Stimulated activated CD8-positive, alpha-beta memory T cell treated with anti-CD3 and anti-CD28 coated beads, Interleukin-4, amount 100 ng/mL, for 4 hours (primary cell): ENCODE measurements around the gene PKN1.

ENCODE experiments used
- DNase-seq, 2 donors: peaks; one replicate each; pipeline ENCODE4 v3.0.0-alpha.2; 2020; ENCODE audit warnings: low read depth in 2 of 2, low spot score in 1 of 2

The PKN1 gene

DNA sequence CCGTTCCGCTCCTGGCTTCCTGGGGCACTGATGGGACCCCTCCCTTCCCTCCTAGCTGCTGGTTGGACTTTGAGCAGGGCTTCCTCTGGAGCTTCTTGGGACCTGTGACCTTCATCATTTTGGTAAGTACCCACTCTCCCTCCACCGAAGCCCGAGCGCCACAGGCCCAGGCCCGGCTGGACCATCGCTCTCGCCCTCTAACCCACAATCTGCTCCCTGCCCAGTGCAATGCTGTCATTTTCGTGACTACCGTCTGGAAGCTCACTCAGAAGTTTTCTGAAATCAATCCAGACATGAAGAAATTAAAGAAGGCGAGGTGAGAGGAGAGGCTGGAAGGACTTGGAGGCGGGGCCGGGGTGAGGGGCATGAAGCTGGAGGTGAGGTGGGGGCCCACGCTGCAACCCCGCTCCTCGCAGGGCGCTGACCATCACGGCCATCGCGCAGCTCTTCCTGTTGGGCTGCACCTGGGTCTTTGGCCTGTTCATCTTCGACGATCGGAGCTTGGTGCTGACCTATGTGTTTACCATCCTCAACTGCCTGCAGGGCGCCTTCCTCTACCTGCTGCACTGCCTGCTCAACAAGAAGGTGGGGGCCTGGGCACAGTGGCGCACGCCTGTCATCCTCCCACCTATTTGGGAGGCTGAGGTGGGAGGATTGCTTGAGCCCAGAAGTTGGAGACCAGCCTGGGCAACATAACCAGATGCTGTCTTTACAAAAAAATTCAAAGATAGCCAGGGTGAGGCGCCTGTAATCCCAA, 26.3 kb upstream of the PKN1 start:
- no peak for DNase-seq

DNA sequence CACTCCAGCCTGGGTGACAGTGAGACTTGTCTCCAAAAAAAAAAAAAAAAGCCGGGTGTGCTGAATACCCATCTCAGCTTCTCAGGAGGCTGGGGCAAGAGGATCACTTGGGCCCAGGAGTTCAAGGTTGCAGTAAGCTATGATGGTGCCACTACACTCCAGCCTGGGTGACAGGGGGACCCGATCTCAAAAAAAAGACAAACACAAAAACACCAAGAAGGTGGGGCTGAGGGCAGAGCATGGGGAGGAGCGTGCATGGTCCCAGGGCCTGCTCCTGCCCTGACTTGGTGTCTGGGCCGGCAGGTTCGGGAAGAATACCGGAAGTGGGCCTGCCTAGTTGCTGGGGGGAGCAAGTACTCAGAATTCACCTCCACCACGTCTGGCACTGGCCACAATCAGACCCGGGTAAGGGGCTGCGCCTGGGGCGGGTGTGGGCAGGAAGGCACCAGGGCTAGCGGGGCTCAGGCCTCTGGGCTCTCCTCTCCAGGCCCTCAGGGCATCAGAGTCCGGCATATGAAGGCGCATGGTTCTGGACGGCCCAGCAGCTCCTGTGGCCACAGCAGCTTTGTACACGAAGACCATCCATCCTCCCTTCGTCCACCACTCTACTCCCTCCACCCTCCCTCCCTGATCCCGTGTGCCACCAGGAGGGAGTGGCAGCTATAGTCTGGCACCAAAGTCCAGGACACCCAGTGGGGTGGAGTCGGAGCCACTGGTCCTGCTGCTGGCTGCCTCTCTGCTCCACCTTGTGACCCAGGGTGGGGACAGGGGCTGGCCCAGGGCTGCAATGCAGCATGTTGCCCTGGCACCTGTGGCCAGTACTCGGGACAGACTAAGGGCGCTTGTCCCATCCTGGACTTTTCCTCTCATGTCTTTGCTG, 25.3 kb upstream of the PKN1 start:
- DNase-seq, result no peak

DNA sequence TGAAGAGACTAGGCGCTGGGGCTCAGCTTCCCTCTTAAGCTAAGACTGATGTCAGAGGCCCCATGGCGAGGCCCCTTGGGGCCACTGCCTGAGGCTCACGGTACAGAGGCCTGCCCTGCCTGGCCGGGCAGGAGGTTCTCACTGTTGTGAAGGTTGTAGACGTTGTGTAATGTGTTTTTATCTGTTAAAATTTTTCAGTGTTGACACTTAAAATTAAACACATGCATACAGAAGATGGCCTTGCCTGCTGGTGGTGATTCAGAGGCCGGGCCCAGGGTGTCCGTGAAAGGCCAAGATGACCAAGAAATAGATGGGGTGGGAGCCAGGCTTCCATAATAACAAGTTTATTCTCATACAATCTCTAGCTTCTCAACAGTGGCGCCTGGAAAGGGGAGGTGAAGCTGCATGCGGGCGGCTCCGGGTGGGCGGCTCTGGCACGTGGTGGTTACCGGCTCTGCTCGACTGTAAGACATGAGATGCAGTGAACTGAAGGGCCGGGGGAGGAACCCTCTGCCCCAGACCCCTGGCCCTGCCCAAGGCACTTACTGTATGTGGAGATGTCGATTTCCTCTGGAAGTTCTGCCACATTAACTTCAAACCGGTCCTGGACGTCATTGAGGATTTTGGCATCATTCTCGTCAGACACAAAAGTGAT, 24.5 kb upstream of the PKN1 start:
- no peak for DNase-seq

DNA sequence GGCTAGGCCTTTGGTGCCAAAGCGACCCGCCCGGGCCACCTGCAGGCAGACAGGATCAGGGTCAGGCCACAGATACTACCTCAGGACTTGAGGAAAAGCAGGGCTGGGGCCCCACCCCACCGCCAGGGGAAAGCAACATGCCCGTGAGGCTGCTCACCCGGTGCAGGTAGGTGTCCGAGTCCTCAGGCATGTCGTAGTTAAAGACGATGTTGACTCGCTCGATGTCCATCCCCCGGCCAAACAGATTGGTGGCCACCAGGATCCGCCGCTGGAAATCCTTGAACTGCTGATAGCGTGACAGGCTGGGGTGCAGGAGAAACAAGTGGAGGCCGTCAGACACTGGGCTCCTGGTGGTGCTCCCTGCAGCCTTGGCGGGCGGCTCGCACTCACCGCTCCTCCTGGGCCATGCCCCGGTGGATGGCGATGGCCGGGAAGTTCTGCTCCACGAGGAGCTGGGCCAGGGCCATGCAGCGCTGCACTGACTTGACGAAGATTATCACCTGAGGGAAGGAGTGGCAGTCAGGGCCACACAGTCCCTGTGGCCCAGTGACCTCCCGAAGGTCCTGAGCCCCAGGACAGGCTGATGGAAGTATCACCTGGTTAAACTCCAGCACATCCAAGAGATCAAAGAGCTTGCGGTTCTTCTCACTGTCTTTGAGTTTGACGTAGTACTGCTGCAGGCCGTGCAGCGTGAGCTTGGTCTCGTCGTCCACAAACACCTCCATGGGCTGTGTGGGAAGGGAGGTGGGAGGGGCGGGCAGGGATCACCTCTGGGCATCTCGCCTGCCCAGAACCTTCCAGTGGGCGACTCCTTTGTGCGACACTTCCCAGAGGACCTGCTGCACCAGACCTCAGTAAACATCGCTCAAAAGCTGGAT, 23.7 kb upstream of the PKN1 start:
- no peak for DNase-seq

DNA sequence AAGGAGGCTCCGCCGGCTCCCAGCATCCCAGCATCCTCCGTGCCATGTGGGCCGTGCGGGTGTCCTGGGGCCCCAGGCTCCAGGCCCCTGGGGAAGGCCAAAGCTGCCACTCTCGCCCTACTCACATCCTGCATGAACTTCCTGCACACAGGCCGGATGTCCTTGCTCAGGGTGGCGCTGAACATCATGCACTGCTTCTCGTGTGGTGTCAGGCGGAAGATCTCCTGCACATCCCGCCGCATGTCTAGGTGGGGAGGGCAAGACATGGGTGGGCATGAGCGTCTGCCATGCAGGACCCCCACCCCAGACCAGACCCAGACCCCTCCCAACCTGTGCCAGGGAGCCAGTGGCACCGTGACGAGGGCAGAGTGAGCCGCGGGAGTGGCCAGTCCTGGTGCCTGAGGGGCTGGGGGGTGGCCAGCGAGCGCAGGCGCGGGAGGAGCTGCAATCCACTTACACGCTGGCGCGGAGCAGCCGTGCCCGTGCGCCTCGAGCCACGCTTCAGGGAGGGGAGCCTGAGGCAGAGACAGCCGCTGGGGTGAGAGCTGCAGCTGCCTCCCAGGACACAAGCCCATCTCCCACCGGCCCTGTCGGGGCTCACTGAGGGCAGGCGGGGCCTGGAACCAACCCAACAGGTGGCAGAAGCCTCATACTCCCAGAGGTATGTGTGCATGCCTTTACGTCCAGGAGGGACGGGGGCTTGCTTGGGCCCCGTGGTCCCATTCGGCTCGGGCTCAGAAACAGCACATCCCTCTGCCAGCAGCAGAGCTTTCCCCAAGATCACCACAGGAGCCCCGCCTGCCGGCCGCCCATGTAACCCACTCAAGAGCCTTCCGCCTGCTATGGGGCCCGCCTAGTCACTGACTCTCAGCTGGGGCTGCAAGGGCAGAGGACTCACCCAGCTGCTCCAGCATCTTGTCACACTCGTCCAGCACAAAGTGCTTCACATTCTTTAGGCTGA, 22.7 kb upstream of the PKN1 start:
- DNase-seq, result no peak

DNA sequence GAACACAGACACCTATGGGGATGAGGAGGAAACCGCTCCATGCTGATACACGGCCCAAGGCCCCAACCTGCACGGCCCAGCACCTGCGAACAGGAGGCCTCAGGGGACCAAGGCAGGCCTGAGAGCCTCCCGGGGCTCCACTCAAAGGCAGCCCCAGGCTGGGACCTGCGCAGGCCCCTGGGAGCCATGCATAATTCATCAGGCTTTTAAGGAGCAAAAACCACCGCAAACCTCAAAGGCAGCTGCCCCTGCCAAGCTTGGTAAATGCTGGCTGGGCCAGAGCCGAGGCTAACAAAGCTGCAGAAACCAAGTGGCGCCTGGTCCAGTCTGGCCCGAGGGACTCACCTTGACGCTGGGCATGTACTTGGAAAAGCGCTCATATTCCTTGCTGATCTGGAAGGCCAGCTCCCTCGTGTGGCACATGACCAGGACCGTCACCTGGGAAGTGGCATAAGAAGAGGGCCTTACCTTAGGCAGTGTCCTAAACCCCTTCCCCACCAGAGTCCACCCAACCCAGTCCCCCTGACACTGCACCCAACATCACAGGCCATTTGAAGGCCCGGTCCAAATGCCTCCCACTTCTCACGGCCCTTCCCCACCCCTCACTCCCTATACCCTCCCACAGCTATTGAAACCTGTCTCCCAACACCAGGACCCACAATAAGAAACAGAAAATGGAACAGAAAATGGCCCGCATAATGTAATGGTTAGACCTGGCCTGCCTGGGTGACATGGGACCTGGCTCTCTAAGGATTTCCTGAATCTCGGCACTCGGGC, 21.8 kb upstream of the PKN1 start:
- DNase-seq, result no peak

DNA sequence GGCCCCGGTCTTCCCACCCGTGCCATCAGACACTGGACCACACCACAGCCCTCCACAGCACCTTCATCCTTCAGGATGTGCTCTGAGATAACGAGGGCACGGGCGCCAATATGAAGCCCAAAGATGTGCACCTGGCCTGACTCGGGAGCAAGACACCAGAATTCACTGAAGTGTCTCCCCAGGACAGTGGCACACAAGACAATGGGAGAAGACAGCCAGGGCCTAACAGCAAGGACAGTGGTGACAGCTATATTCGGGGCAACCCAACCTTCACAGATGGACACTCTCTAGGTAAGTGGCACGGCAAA, 21.2 kb upstream of the PKN1 start:
- no peak for DNase-seq

DNA sequence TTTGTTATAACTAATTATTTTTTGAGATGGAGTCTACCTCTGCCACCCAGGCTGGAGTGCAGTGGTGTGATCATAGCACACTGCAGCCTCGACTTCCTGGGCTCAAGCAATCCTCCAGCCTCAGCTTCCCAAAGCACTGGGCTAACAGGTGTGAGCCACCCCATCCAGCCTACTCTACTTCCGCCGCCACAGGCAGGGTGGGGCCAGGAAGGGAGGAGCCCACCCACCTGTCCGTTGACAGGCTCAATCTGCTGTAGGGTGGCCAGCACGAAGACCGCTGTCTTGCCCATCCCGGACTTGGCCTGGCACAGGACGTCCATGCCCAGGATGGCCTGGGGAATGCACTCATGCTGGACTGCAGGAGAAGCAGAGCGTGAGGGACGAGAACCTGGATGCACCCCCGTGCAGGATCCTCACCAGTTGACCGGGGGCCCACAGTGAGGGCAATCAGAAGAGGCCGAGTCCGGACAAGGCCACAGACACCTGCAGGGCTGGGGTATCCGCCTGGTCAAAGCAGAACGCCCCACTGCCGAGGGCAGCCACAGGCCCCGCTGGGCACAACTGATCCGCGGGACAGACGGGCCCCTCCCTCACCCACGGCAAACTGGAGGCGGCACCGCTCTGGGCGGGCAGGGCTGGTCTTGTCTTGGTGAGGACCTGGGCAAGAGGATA, 20.6 kb upstream of the PKN1 start:
- no peak for DNase-seq

DNA sequence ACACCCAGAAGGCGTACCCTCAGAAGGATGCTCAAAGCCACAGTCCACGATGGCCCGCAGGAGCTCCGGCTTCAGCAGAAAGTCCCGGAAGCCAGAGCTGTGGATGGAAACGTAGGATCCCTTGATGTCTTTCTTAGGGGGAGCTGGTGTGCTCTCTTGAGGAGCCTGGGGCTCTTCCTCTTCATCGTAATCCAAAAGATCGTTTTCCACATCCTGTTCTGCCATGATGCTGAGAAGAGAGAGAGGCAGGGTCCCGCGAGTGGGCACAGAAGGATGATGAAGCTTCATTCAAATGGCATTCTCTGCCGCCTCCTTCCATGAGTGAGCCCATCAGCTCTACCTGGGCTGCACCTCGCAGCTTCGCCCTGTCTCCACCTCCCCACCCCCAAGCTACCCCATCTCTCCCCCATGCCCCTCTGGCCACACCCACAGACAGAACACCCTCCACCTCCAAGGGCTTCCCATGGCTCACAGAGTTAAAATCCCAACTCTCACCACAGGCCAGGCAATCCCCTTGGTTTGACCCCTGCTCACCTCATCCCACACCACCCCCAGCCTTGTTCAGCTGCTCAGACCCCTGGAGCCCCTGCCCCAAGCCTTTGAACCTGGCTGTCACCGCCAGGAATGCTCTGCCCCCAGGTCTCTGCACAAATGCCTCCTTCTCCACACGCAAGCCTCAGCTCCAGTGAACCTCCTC, 20.0 kb upstream of the PKN1 start:
- DNase-seq, result no peak

DNA sequence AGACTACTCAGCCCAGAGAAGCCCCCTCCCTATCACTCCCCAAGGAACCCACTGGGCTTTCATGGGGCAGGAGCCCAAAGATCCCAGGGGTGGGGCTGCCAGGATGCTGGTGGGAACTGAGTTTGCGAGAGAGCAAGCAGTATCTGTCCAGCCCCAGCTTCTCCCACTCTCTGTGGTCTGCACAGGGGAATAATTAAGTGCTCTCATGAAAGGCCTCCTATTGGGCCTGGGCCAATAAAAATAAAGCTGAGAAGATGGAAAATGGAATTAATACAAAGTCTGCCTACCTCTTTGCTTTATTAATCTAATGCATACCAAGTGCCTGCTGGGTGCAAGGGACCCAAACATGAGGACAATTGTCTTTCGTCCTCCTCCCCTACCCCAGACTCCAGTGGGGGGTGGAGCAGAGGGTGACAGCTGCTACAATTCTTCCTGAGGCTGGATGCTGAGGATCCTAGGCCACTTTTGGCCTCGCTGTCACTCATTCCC, 19.4 kb upstream of the PKN1 start:
- DNase-seq, result no peak

DNA sequence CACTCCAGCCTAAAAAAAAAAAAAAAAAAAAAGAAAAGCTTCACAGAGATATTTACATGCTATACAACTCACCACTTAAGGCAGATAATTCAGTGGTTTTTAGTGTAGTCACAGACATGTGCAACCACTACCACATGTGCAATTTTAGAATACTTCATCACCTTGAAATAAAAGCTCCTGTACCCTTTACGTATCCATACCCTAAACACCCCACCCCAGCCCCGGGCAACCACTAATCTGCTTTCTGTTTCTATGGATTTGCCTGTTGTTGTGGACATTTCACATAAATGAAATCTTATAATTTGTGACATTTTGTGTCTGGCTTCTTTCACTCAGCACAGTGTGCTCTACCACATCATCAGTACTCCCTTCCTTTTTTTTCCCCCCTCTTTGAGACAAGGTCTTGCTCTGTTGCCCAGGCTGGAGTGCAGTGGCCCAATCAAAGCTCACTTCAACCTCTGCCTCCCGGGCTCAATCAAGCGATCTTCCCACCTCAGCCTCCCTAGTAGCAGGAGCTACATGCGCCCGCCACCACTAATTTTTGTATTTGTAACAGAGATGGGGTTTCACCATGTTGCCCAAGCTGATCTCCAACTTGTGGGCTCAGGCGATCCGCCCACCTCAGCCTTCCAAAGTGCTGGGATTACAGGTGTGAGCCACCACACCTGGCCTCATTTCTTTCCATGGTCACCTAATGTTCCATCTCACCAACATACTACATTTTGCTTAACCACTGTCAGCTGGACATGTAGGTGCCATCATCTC, 18.0 kb upstream of the PKN1 start:
- DNase-seq, result no peak

DNA sequence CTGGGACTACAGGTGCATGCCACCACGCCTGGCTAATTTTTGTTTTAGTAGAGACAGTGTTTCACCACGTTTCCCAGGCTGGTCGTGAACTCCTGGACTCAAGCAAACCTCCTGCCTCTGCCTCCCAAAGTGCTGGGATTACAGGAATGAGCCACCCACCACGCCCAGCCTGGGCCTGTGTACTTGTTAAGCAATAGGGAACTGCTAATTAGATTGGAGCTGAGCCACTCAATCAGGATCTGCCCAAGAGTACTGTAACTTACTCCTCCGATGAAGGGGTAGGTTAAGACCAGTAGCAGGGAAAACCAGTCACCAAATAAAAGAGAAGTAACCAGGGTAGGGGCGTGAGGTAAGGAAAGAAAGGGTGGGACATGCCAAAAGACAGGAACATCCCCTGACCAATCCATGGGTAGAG, 16.3 kb upstream of the PKN1 start:
- no peak for DNase-seq

DNA sequence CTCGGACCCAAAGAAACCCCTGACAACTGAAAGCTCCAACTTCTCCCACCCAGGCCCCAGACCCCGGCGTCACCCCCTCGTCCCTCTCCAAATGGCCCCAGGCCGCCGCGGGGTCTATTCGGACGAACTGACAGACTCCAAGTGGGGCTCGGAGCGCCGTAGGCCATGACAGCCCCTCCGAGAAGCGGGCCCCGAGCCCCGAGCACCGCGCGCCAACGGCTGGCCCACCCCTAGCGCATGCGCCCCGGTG, 14.3 kb upstream of the PKN1 start:
- DNase-seq, result no peak

DNA sequence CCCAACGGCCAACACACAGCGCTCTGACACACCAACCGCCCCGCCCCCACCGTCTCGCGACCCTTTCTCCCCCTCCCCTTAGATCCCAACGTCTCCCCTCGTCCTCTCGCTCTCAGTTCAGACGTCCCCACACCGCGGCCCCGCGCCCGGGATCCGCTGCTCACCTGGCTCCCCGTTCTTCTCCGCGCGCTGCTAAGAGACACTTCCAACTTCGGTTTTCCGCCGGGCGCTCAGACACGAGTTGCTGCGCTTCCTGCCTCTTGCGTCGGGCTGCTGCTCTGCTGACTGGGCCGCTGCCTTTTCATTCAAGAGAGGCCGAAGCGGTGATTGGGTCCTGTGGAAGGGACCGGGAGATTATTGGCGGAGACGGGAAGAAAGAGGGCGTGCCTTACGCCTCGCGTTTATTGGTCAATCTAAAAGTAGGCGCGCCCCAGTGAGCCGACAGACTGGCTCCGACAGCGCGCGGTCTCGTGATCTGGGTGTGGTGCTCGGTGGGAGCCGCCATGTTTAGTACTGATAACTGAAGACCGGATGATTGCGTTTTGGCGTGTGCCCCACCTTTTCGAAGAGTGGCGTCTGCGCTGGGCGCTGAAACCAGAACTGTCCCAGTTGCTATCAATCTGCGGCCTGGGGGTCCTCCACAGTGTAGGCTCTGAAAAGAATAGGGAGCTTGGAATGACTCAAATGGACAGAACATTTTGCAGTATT, 13.8 kb upstream of the PKN1 start, which contains the start of gene DDX39A:
Gene DDX39A, minus strand, starts transcription at position 236 of the 708 bp plus-strand sequence. CDS start 6,121 bp downstream, outside the sequence.
- DNase-seq, result peak; percentile 90 to 95

DNA sequence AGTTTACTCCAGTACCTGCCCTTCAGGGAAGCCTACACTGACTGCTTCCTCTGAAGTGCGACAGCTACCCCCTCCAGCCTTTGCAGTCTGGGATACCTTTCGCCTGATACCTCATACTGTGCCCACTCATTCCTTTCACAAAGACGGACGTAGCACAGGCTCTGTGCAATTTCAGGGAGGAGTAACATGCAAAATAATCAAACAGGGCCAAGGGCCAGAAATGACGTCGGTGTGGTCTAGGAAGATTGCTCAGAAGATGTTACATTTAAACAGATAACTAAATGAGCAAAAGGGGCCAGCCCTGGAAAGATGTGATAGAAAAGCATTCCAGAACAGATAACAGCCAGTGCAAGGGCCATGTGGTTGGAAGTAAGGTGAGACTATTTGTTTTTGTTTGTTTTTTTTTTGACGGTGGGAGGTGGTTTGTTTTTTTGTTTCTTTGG, 7.4 kb upstream of the PKN1 start:
- no peak for DNase-seq

DNA sequence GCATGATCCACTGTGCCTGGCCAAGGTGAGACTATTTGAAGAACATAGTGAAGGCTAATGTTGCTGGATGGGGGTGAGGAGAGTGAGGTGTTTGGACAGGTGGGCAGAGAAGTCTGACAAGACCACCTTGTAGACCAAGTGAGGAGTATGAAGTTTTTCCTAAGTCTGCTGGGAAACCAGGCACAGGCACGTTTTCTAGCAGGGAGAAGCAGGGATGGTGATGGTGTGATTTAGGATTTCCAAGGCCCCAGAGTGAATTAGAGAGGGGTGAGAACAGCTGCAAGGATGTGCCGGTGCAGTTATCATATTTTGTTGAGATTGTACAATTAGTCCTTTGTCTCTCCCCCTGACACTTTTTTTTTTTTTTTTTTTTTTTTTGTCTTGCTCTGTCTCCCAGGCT, 5.6 kb upstream of the PKN1 start:
- no peak for DNase-seq
